LNCaP clone FGC (cell line): ENCODE measurements around the gene VILL.

Source experiments
- DNase-seq: peaks from one replicate; pipeline ENCODE4 v3.0.0-alpha.2; 2011; ENCODE audit warnings: low read depth
- H3K4me3 ChIP-seq: 2 replicates; pipeline ENCODE4 v1.5.1; 2011; ENCODE audit warnings: mild to moderate bottlenecking, low read depth, low read length, control low read depth
- CTCF ChIP-seq: IDR thresholded peaks from 2 replicates; pipeline ENCODE4 v1.5.1; 2012; ENCODE audit warnings: mild to moderate bottlenecking; ENCODE audit not compliant: control insufficient read depth, insufficient read depth; ENCODE audit errors: extremely low read depth

The VILL gene

GRCh38 chr3:38003371-38003816, 12.8 kb downstream of the VILL start:
- no peak overlapping the region for H3K4me3 ChIP-seq
- TF ChIP-seq CTCF = peak; percentile 81
- no peak for DNase-seq

DNA sequence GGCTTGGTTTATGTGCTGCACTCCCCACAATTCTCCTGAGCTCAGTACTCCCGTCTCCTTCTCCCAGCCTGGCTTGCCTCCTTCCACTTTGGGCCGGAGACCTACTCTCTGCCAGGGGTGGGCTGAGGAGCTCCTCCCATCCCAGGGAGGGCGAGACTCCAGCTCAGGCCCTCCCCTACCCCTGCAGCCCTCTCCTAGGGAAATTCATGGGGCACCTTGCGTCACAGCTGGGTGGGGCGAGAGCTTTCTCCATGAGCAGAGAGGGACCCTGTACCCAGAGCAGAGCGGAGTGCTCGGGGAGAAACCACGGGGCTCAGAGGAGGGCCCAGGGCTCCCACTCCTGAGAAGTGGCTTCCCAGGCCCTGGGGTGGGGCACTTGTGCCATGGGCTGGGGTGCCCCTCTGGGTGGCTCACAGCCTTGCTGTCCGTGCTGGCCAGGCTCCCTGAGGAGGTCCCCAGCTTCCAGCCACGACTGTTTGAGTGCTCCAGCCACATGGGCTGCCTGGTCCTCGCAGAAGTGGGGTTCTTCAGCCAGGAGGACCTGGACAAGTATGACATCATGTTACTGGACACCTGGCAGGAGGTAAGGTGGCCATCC, 13.3 kb downstream of the VILL start:
- DNase-seq = no peak
- TF ChIP-seq CTCF = no peak

DNA sequence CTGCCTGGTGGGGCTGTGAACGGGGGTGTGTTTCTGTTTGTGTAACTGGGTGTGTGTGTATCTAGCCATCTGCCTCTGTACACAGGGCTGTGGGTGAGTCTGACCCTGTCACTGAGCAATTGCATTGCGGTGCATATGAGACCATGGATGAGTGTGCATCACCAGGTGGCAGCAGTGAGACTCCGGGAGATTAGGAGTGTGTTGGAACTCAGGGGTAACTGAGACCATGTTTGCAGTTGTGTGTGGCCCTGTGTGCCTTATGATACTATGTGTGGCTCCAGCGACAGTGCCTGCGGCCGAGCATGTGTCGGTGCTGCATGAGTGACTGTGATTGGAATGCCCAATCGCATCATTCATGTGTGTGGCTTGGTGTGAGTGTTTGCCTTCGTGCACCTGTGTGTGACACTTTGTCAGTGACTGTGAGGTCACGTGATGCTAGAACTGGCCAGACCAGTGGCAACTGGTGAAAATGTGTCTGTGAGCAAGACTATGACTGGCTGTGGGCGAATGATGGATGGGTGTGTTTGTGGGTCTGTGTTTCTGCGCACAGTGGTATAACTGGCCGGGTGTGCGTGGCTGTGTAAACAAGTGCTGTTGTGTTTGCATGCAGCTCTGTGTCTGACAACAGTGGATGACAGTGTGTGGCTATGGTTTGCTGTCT, 14.0 kb downstream of the VILL start:
- no peak overlapping the region for H3K4me3 ChIP-seq
- TF ChIP-seq CTCF = peak; percentile 91
- no peak for DNase-seq

More for the DNA sequence above, 13.3 kb downstream of the VILL start:
- H3K4me3 ChIP-seq = no peak overlapping the region

- no peak overlapping the region for H3K4me3 ChIP-seq
- TF ChIP-seq CTCF = no peak
- no peak for DNase-seq
Observed at GRCh38 chr3:38005076-38006020, 14.8 kb downstream of the VILL start.

- TF ChIP-seq CTCF = no peak
- DNase-seq = no peak
- no peak overlapping the region for H3K4me3 ChIP-seq
Observed at GRCh38 chr3:38006031-38006430, 15.4 kb downstream of the VILL start.

- no peak for DNase-seq
- no peak overlapping the region for H3K4me3 ChIP-seq
- TF ChIP-seq CTCF = no peak
Observed at GRCh38 chr3:38006445-38006995, 15.9 kb downstream of the VILL start.
